Measurements from ENCODE around the gene PDPK1. TPM values are rescaled to one million over a fixed set of nuclear protein-coding genes. Genes with fewer than 3 reads are reported as not detected.
"Not testable (repeated sequence)": the region's sequence is repeated elsewhere in the genome, so short reads cannot be mapped to it uniquely, and the experiment has no call there.

Gene PDPK1
- total and polyA plus RNA-seq, 5 donors: 18.0 to 44.9 (median 36.5) TPM

GRCh38 chr16:2621395-2621794 is 83.6 kb downstream of the PDPK1 start:
- H3K4me1 ChIP-seq (ENCODE audit: control insufficient read depth, insufficient read depth, low read length); H3K27ac ChIP-seq (ENCODE audit: low read length); ATAC-seq; H3K9me3 ChIP-seq (ENCODE audit: control insufficient read depth, low read length); intact Hi-C loops (cut with DNase I); H3K4me3 ChIP-seq (ENCODE audit: low read length); H3K27me3 ChIP-seq (ENCODE audit: control insufficient read depth, insufficient read depth): not testable (repeated sequence)
- 94% methylated on average over 5 of the region's 8 CpGs for WGBS
- peak in 1 of 3 donors; percentile 38 for DNase-seq

GRCh38 chr16:2627075-2627474 is 89.3 kb downstream of the PDPK1 start:
- H3K27ac ChIP-seq (ENCODE audit: low read length); ATAC-seq; H3K4me1 ChIP-seq (ENCODE audit: control insufficient read depth, insufficient read depth, low read length); DNase-seq; H3K9me3 ChIP-seq (ENCODE audit: control insufficient read depth, low read length); intact Hi-C loops (cut with DNase I); H3K4me3 ChIP-seq (ENCODE audit: low read length); H3K27me3 ChIP-seq (ENCODE audit: control insufficient read depth, insufficient read depth): not testable (repeated sequence)
- WGBS: no CpG with 5 or more reads among the region's 6 CpGs

GRCh38 chr16:2631203-2631602 is 93.4 kb downstream of the PDPK1 start:
- intact Hi-C loops (cut with DNase I); ATAC-seq; H3K27me3 ChIP-seq (ENCODE audit: control insufficient read depth, insufficient read depth): not testable (repeated sequence)

GRCh38 chr16:2632291-2632690 is 94.5 kb downstream of the PDPK1 start:
- ATAC-seq: peak in 1 of 2 donors; percentile 40
- H3K27me3 ChIP-seq (ENCODE audit: control insufficient read depth, insufficient read depth); DNase-seq; intact Hi-C loops (cut with DNase I); H3K9me3 ChIP-seq (ENCODE audit: control insufficient read depth, low read length); H3K4me1 ChIP-seq (ENCODE audit: control insufficient read depth, insufficient read depth, low read length); H3K4me3 ChIP-seq (ENCODE audit: low read length); H3K27ac ChIP-seq (ENCODE audit: low read length): not testable (repeated sequence)
- no CpG with 5 or more reads among the region's 7 CpGs for WGBS

More at GRCh38 chr16:2631203-2631602, 93.4 kb downstream of the PDPK1 start:
- H3K9me3 ChIP-seq (ENCODE audit: control insufficient read depth, low read length); H3K4me1 ChIP-seq (ENCODE audit: control insufficient read depth, insufficient read depth, low read length); H3K27ac ChIP-seq (ENCODE audit: low read length); H3K4me3 ChIP-seq (ENCODE audit: low read length); DNase-seq: not testable (repeated sequence)
- WGBS: no CpG with 5 or more reads among the region's 11 CpGs

GRCh38 chr16:2639071-2639721 is 101.4 kb downstream of the PDPK1 start:
- ATAC-seq: peak; percentile 60 to 61
- H3K4me3 ChIP-seq (ENCODE audit: low read length); H3K27ac ChIP-seq (ENCODE audit: low read length); H3K9me3 ChIP-seq (ENCODE audit: control insufficient read depth, low read length); H3K4me1 ChIP-seq (ENCODE audit: control insufficient read depth, insufficient read depth, low read length); intact Hi-C loops (cut with DNase I); H3K27me3 ChIP-seq (ENCODE audit: control insufficient read depth, insufficient read depth): not testable (repeated sequence)
- peak in 2 of 3 donors; percentile 64 to 65 for DNase-seq
- WGBS: 13% methylated on average over 2 of the region's 12 CpGs

- H3K27me3 ChIP-seq (ENCODE audit: control insufficient read depth, insufficient read depth); intact Hi-C loops (cut with DNase I); H3K9me3 ChIP-seq (ENCODE audit: control insufficient read depth, low read length); H3K4me3 ChIP-seq (ENCODE audit: low read length); H3K27ac ChIP-seq (ENCODE audit: low read length); H3K4me1 ChIP-seq (ENCODE audit: control insufficient read depth, insufficient read depth, low read length): not testable (repeated sequence)
- ATAC-seq (peak; percentile 16 to 45), DNase-seq (peak in 1 of 3 donors; percentile 14)
- 80% methylated on average over 8 of the region's 9 CpGs for WGBS
These were observed 101.9 kb downstream of the PDPK1 start for GRCh38 chr16:2639722-2640072.

- DNase-seq; H3K27me3 ChIP-seq (ENCODE audit: control insufficient read depth, insufficient read depth); H3K27ac ChIP-seq (ENCODE audit: low read length); H3K4me1 ChIP-seq (ENCODE audit: control insufficient read depth, insufficient read depth, low read length); H3K9me3 ChIP-seq (ENCODE audit: control insufficient read depth, low read length); intact Hi-C loops (cut with DNase I); H3K4me3 ChIP-seq (ENCODE audit: low read length); ATAC-seq: not testable (repeated sequence)
- WGBS: 93% methylated on average over 5 of the region's 17 CpGs
These were observed 104.7 kb downstream of the PDPK1 start for GRCh38 chr16:2642561-2642960.

GRCh38 chr16:2644754-2645453 is 107.1 kb downstream of the PDPK1 start:
- no CpG with 5 or more reads among the region's 12 CpGs for WGBS
- H3K27ac ChIP-seq (ENCODE audit: low read length); intact Hi-C loops (cut with DNase I): not testable (repeated sequence)

GRCh38 chr16:2651268-2651871 is 113.5 kb downstream of the PDPK1 start:
- ATAC-seq; H3K9me3 ChIP-seq (ENCODE audit: control insufficient read depth, low read length); H3K27ac ChIP-seq (ENCODE audit: low read length); H3K27me3 ChIP-seq (ENCODE audit: control insufficient read depth, insufficient read depth); H3K4me3 ChIP-seq (ENCODE audit: low read length); H3K4me1 ChIP-seq (ENCODE audit: control insufficient read depth, insufficient read depth, low read length); intact Hi-C loops (cut with DNase I); DNase-seq: not testable (repeated sequence)
- no CpG with 5 or more reads among the region's 14 CpGs for WGBS

More at GRCh38 chr16:2644754-2645453, 107.1 kb downstream of the PDPK1 start:
- H3K4me3 ChIP-seq (ENCODE audit: low read length); H3K4me1 ChIP-seq (ENCODE audit: control insufficient read depth, insufficient read depth, low read length); H3K27me3 ChIP-seq (ENCODE audit: control insufficient read depth, insufficient read depth); H3K9me3 ChIP-seq (ENCODE audit: control insufficient read depth, low read length); DNase-seq: not testable (repeated sequence)
- peak; percentile 33 to 57 for ATAC-seq

Data from right cardiac atrium (tissue), 5 donors.